ENCODE measurements around the gene PRKAR2B.
"Not testable (repeated sequence)": the region's sequence is repeated elsewhere in the genome, so short reads cannot be mapped to it uniquely, and the experiment has no call there.

Gene PRKAR2B

DNA sequence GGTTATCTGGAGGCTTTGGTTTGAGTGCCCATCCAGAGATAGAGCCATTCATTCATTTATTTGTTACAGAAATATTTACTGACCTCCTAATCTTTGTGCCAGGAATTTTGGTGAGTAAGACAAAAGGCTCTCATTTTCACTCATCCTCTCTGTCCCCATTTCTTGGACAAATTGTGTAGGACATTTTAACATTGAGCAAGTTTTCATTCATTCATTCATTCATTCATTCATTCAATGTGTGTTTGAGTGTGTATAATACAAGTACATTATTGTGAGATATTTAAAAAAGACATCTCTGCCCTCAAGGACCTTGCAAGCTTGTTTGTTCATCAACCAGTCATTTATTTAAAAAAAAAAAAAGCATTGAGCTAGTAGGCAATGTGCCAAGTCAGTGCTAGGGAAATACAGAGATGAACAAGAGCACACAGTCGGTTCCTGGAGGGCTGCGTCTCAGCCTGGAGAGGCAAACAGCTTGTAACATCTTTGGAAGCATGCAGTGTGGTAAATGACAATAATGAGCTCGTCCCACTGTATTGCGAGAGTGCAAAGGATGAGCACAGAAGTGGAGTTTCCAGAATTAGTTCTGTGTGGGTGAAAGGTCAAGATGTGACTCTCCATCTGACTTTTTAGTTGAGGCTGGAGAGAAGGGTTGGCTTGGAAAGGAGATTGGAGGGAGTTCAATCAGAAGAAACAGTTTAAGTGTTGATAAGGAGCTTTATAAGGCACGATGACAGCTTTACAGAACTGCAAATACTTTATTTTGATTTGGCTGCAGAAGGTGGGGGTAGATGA, 73.8 kb downstream of the PRKAR2B start:
- DNase-seq (ENCODE audit: low read depth, low spot score) = no peak

DNA sequence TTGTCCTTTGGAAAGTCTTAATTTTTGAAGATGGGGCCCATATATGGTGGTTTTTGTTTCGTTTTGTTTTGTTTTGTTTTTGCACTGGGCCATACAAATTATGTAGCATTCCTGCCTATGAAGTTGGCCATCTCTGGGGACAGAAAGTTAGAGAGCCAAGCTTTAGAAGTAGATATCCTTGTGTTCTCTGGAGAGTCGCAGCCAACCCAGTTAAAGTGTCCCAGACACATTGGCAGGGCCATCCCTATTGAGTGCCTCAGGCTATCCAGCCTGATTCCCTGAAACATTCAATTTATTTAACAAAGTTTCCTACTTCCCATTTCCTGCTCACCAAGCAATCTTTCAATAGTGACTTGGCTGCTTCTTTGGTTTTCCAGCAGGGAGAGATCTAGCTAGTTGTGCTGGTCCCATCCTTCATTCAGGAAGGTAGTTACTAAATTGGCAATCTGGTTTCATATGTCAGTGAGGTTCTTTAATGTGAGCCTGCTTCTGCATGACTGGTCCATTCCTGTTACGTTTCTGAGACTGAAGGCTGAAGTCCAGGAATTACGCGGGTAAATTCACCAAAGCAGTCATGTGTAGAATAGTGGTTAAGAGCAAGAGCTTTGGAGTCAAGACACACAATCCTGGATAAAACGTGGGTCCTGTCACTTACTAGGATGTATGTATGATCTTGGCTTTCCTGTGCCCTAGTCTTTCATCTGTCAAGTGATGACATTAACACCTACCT, 75.0 kb downstream of the PRKAR2B start:
- DNase-seq (ENCODE audit: low read depth, low spot score) = no peak

DNA sequence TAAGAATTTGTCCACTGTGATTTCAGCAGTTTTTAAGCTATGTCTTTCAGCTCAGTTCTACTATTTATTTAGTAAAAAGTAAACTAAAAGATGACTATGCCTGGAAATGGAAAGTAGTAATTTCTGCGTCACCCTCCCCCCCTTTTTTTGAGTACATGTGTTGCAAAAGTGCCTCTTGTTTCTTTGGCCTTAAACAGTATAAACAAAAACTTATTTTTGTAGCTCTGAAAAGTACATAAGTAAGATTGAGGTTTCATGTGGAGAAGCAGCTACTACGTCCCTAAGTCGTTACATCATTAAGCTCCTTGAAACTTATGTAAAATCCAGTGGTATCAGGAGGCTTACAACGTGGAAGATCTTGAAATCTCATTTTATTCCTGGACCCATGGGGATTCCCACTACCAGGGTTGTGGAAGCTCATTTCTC, 78.0 kb downstream of the PRKAR2B start:
- DNase-seq (ENCODE audit: low read depth, low spot score) = no peak

DNA sequence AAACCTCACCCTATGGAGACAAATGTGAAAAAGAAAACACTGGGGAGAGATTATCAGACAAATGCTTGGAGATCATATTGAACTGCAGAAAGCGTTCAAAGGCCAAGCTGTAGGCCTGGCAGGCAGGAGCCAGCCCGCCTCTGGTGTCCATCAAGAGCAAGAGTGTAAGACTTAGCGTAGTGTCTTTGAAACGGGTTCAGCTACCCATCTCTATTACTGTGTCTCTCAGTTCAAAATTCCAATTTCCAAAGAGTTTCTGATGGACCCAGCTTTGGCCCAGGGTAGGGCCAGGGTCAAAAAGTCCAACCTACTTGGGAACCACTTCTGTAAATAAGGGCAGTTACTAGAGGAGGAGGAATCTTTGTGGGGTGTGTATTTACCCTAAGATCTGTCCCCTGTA, 78.9 kb downstream of the PRKAR2B start:
- no peak for DNase-seq (ENCODE audit: low read depth, low spot score)

DNA sequence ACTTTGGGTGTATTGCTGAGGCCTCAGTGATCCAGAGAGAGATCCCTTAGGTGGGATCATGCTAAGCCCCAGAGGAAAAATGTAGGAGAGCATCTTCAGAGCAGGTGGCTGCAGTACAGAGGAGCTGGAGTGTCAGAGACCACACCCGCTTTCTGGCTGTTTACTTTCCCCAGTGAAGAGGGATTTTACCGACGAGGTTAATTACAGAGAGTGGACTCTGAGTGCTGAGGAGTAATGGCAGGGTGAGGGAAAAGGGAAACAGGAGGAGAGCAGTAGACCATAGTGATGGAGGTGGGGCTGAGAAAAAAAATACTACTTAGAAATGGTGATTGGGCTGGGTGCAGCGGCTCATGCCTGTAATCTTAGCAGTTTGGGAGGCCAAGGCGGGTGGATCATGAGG, 81.0 kb downstream of the PRKAR2B start:
- no peak for DNase-seq (ENCODE audit: low read depth, low spot score)

DNA sequence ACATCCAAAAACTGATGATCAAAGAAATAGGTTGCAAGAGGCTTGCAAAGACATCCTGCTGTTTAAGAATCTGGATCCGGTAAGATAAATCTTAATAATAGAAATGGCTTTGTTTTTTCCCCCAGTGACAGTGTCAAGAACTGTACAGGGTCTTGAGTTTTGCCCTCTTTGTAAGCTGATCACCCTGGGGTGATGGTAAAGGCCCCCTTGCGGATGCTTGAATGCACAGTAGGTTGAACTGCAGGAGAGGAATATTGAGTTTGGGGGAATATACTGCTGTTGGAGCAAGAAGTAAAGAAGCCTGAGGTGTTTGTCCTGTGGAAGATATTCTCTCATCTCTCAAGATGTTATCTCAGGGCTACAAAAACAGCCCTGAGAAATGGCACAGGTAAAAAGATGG, 83.7 kb downstream of the PRKAR2B start:
- DNase-seq (ENCODE audit: low read depth, low spot score) = no peak

DNA sequence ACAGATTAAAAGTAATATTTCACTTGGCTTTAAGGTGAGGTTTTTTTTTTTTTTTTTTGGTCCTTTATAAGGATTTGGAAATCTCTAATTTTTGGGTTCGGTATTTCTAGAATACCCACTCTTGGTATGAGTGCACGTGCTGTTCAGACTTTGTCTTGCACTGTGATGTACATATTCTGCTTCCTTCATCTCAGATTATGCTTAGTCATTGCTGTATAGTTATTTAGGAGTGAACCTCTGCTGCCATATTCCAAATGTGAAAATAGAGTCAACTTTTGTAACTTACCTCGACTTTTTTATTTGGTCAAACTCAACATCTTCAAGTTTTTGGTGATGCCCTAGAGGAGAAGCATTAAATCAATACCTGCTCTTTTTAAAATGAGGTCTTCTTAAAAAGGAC, 84.2 kb downstream of the PRKAR2B start:
- DNase-seq (ENCODE audit: low read depth, low spot score) = no peak

DNA sequence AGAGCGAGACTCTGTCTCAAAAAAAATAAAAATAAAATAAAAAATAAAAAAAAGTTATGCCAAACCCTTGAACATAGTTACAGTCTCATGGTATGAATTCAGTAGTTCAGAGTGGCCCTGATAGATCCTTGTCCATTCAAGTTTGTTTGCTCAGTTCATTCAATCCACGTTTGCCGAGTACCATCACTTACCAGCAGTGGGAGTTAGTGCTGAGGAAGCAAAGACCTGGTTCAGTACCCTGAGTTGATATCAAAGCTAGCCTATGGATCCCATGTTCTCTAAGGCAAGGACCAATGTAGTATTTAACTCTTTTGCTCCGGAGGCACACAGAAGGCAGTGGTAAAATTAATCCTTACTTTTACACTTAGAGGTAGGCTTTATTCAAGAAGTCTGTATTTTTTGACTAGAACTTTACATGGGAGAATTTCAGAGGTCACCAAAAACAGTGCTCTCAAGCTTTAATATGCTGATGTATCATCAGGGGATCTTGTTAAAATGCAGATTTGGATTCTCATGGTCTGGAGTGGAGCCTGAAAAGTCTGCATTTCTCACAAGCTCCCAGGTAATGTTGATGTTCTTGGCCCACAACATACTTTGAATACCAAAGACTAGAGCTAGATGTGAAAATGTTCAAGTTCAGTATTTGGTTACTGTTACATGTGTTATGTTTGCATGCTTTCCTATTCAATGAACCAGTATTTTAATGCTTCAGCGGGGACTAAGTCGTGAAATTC, 86.1 kb downstream of the PRKAR2B start:
- no peak for DNase-seq (ENCODE audit: low read depth, low spot score)

DNA sequence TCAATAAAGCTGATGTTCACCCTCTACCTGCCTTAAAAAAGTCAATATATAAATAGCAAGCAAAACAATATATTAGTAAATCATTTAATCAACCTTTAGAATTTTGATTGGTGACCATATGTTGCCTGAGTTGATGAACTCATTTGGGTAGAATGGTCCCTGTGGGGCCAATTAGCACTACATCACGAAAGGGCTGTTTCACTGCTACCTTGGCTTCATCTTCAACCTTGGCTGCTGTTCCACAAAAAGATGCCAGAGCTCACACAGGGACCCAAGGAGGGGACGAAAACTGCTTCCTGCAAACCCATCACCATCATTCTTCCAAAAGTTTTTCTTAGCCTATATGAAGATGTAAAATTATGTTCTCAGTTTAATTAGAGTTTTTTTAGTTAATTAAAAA, 88.9 kb downstream of the PRKAR2B start:
- DNase-seq (ENCODE audit: low read depth, low spot score) = no peak

DNA sequence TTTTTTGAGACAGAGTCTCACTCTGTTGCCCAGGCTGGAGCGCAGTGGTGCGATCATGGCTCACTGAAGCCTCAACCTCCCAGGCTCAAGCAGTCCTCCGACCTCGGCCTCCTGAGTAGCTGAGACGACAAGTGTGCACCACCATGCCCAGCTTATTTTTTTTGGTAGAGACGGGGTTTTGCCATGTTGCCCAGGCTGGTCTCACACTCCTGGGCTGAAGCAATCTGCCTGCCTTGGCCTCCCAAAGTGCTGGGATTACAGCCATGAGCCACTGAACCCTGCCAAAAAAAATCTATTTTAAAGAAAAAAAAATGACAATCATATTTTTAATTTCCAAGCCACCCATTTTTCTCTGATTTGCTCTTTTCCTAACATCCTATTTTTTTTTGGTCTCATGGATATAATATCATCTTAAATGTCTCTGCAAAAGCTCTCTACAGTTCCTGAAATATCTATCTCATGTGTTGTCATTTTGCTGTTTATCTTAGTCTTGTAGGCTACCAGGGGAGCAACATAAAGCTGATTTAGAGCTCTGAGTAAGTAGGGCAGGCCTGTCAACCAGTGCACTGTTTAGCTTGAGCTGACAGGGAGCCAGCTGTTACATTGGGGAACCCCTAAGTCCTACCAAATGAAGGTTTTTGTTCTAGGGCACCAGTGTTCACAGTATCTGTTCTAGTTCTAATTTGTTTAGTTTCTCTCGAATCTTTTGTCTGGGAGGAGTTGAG, 94.4 kb downstream of the PRKAR2B start:
- DNase-seq (ENCODE audit: low read depth, low spot score) = no peak

DNA sequence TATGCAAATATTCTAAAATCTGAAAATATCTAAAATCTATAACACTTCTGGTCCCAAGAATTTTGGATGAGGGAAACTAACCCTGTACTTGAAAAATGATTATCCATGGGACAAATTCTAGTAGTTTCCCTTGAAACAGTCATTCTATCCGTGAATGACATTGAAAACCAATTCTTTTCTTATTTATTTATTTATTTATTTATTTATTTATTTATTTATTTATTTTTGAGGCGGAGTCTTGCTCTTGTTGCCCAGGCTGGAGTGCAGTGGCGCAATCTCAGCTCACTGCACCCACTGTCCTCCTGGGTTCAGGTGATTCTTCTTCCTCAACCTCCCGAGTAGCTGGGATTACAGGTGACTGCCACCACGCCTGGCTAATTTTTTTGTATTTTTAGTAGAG, 99.4 kb downstream of the PRKAR2B start:
- DNase-seq (ENCODE audit: low read depth, low spot score) = not testable (repeated sequence)

DNA sequence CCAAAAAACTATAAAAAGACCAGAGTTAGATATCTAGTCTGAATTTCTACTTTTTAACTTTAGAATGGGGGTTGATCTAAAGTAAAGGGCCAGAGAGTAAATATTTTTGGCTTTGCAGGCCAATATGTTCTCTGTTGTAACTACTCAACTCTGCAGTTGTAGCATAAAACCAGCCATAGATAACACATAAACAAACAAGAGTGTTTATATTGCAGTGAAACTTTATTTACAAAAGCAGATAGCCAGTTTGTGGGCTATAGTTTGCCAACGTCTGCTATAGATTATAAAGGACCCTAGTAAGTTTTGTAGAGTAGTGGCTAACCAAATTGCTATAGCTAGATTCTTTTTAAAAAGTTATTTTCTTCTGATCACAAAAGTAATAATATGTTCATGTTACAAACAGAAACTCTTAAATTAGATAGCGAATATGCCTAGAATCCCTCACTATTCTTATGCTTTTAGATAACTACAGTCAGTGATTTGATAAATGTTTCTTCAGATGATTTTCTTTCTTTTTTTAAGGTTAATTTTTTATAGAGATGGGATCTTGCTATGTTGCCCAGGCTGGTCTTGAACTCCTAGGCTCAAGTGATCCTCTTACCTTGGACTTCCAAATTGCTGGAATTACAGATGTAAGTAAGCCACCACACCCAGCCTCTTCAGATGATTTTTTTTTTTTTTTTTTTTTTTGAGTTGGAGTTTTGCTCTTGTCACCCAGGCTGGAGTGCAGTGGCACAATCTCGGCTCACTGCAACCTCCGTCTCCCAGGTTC, 100.7 kb downstream of the PRKAR2B start:
- DNase-seq (ENCODE audit: low read depth, low spot score) = no peak

DNA sequence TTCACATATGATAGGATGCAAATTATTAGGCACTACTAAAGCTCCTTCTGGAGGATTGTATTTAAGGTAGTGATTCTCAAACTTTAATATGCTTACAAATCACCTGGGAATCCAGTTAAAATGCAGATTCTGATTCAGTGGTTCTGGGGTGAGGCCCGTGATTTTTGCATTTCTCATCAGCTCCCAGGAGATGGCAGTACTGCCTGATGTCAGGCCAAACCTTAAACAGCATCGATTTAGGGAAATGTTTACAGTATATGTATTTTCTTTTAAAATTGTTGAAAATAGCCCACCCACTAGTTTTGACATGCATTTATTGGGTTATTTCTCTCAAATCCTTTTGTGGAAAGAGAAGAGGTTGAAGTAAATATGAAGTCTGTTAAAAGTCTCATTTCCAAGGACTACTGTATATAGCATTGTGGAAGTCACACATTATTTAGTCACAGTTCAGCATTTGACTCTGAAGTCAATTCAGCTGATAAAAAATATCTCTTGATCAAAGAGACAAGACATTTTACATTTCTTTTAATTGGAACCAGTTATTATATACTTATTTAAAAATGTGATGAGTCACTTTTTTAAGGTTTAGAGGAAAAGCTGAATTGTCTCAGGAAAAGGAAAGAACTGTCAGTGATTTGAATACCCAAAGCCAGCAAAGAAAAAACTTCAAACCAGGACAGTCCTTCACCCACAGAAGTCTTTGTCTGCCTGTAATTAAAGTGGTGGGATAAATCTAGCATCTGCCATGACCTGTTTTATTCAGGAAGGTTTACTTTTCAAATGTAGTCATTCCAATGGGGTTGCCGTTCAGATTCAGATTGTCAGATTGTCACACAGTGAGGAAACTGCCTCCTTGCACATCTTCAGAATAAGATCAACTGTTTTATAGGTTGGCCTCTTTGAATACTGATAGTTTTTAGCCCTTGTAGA, 103.2 kb downstream of the PRKAR2B start:
- DNase-seq (ENCODE audit: low read depth, low spot score) = no peak

DNA sequence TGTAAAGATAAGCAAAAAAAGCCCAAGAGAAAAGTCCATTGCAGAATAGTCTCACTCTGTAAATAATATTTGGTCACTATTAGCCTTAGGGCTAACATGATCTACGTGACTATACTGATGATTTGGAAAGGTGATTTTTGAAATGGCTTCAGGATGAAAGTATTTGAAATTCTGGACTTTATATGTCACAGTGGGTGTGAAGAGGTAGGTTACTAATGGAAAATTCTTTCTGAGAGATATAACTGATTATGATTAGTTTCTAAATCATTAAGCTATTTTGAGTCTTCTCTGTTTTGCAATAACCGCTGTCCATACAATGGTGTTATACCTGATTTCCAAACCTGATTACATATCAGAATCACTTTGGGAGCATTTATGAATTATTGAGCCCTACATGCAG, 104.2 kb downstream of the PRKAR2B start:
- DNase-seq (ENCODE audit: low read depth, low spot score) = no peak

DNA sequence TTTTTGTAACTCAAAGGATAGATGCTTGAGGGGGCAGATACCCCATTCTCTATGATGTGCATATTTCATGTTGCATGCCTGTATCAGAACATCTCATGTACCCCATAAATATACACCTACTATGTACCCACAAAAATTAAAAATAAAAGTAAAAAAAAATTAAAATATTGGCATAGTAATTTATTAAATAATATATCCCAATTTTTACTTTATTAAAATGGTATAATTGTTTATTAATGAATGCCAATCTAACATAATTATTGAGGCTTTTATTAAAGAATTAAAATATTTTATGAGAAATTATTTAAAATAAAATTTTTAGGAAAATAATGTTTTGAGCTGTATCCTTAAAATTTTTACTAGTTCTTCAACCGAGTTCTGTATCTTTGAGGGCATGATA, 105.4 kb downstream of the PRKAR2B start:
- no peak for DNase-seq (ENCODE audit: low read depth, low spot score)

DNA sequence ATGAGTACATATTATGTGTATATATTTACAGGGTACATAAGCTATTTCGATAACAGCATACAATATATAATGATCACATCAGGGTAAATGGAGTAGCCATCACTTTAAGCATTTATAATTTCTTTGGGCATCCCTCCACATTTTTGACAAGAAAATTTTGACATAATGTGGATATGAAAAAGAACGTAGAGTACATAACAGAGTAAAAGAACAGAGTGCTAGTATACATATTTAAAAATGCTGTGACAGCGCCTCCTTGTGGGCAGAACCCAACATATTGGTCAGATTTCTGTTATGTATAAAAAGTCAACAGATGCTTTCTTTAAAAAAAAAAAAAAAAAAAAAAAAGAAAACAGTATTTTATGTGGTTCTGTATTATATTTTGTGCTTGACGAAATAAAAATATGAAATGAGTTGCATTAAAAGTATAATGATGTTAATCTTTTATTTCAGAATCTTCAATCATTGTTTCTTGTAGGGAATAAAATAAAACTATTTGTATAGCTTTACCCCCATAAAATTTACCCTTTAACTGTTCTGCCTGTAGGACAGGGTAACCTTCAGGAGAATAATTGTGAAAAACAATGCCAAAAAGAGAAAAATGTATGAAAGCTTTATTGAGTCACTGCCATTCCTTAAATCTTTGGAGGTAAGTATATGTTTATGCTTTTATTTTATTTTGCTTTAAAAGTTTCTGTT, 106.0 kb downstream of the PRKAR2B start:
- DNase-seq (ENCODE audit: low read depth, low spot score) = peak; percentile 53

DNA sequence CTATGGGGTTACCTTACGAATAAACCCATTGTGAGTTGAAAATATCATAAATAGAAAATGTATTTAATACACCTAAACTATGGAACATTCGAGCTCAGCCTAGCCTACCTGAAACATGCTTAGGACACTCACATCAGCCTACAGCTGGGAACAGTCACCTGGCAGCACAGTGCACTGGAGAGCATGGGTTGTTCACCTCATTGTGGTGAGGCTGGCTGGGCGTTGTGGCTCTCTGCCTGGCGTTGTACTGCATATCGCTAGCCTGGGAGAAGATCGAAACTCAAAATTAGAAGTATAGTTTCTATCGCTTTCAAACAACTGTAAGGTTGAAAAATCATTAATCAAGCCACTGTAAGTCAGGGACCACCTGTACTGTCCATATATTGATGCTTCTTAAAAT, 107.0 kb downstream of the PRKAR2B start:
- no peak for DNase-seq (ENCODE audit: low read depth, low spot score)

DNA sequence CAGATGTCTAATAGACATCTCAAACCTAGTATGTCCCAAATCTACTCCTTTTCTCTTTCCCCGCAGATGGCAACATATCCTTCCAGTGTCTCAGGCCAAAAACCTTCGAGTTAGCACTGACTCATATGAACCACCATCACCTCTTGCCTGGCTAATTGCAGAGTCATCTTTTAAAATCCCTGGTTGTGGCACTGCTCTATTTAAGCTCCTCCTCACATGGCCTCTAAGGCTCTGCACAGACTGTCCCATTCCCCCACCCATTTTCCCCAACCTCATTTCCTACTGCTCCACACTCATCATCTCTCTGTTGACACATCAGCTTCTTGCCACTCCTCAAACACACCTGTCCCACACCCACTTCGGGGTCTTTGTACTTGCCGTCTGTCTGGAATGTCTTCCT, 107.5 kb downstream of the PRKAR2B start:
- no peak for DNase-seq (ENCODE audit: low read depth, low spot score)

DNA sequence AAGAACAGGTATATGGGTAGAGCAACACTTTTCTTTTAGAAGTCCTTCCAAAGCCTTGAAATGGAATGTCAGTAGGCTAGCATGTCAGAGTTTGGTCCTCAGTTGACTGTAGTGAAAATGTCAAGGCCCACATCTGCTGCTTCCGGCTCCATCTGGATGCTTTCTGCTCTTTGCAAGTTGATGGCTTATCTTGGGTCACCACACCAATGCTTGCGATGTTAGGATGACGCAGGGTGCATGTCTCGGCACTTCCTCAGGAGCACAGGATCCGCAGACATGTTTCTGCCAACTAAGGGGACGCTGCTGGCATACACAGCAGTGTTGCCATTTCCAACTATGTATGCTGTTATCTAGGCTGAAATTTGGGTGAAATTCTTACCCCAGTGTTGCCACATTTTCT, 110.3 kb downstream of the PRKAR2B start:
- DNase-seq (ENCODE audit: low read depth, low spot score) = no peak

Data from activated naive CD8-positive, alpha-beta T cell treated with anti-CD3 and anti-CD28 coated beads, Interleukin-2, amount 50 U/mL, for 16 hours (primary cell).